ENCODE results near the gene PIK3R2.

GRCh38 chr19:18176367-18177310, 23.7 kb downstream of the PIK3R2 start:
- TF ChIP-seq SUZ12 (IDR thresholded peaks at IDR 0.05) (no peak), ZNF384 (IDR thresholded peaks at IDR 0.05) (no peak), FOXA1 (IDR thresholded peaks at IDR 0.05) (no peak), SP1 (IDR thresholded peaks at IDR 0.05) (no peak), FOXM1 (IDR thresholded peaks at IDR 0.05; ENCODE audit: borderline replicate concordance) (no peak), CTBP1 (IDR thresholded peaks at IDR 0.05; ENCODE audit: borderline replicate concordance) (no peak), BHLHE40 (IDR thresholded peaks at IDR 0.05; ENCODE audit: borderline replicate concordance) (no peak), L3MBTL2 (conservative IDR thresholded peaks at IDR 0.05) (no peak), FOXK2 (IDR thresholded peaks at IDR 0.05) (no peak)
